Measurements from ENCODE around the gene UGT1A8. TPM values are rescaled to one million over a fixed set of nuclear protein-coding genes. Genes with fewer than 3 reads are reported as not detected.
"Not testable (repeated sequence)": the region's sequence is repeated elsewhere in the genome, so short reads cannot be mapped to it uniquely, and the experiment has no call there.

Gene UGT1A8
- total RNA-seq: not detected in 2 replicates

DNA sequence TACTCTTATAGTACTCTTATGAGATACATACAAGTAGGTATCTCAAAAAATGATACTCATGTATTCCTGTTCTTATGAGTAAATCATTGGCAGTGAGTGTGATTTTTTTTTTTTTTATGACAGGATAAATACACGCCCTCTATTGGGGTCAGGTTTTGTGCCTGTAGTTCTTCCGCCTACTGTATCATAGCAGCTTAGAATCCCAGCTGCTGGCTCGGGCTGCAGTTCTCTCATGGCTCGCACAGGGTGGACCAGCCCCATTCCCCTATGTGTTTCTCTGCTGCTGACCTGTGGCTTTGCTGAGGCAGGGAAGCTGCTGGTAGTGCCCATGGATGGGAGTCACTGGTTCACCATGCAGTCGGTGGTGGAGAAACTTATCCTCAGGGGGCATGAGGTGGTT lies at the start of gene UGT1A8:
UGT1A8 (plus strand) TSS at position 158 of the 400 bp plus-strand sequence; CDS start at position 233, 75 bp downstream.
- DNase-seq (ENCODE audit: extremely low read depth, low read depth, low spot score): not testable (repeated sequence)

DNA sequence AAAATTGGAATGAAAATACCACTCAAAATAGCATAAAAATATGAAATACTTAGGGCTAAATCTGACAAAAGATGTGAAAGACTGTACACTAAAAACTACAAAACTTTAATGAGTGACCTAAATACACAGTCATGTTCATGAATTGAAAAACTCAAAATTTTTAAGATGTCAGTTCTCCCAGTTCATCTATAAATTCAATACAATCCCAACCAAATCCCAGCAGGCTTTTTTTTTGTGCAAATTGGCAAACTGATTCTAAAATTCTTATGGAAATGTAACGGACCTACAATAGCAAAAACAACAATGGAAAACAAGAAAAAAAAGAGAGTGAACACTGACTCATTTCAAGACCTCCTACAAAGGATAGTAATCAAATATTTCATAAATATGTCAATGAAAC lies 46.4 kb upstream of the UGT1A8 start:
- DNase-seq (ENCODE audit: extremely low read depth, low read depth, low spot score): no peak

DNA sequence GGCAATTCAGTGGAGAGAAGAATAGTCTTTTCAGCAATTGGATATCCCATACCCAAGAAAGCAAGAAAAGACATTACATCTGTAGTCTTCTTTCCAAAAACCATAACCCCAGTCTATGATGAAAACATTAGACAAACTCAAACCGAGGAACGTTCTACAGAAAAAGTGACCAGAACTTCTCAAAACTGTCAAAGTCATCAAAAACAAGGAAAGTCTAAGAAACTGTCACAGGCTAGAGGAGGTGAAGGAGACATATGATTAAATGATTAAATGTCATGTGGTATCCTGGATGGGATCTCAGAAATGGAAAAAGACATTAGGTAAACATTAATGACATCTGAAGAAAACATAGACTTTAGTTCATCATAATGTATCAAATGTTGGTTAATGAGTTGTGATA lies 46.0 kb upstream of the UGT1A8 start:
- no peak for DNase-seq (ENCODE audit: extremely low read depth, low read depth, low spot score)

DNA sequence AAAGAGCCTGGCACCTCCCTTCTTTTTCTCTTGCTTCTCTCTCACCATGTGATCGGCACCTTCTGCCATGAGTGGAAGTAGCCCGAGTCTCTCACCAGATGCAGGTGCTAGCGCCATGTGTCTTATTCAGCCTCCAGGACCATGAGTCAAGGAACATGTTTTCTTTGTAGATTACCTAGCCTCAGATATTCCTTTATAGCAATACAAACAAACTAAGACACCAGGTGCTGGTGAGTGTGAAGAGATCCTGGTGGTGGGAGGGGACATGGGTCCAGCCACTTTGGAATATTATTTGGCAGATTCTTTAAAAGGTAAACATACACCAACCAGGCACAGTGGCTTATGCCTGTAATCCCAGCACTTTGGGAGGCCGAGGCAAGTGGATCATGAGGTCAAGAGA lies 45.0 kb upstream of the UGT1A8 start:
- no peak for DNase-seq (ENCODE audit: extremely low read depth, low read depth, low spot score)

DNA sequence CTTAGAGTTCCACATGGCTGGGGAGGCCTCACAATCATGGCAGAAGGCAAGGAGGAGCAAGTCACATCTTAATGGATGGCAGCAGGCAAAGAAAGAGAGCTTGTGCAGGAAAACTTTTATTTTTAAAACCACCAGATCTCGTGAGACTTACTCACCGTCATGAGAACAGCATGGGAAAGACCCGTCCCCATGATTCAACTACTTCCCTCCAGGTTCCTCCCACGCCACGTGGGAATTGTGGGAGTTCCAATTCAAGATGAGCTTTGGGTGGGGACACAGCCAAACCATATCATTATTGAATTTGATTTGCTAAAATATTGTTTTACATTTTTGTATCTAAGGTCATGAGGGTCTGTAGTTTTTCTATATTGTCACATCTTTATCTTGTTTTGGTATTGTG lies 40.1 kb upstream of the UGT1A8 start:
- DNase-seq (ENCODE audit: extremely low read depth, low read depth, low spot score): not testable (repeated sequence)

DNA sequence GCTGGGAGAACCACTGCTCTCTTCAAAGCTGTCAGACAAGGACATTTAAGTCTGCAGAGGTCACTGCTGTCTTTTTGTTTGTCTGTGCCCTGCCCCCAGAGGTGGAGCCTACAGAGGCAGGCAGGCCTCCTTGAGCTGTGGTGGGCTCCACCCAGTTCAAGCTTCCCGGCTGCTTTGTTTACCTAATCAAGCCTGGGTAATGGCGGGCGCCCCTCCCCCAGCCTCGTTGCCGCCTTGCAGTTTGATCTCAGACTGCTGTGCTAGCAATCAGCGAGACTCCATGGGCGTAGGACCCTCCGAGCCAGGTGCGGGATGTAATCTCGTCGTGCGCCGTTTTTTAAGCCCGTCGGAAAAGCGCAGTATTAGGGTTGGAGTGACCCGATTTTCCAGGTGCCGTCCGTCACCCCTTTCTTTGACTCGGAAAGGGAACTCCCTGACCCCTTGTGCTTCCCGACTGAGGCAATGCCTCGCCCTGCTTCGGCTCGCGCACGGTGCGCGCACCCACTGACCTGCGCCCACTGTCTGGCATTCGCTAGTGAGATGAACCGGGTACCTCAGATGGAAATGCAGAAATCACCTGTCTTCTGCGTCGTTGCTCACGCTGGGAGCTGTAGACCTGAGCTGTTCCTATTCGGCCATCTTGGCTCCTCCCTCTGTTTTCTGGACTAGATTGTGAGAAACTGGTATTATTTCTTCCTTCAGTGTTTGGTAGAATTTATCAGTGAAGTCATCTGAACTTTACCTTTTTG lies 34.0 kb upstream of the UGT1A8 start:
- not testable (repeated sequence) for DNase-seq (ENCODE audit: extremely low read depth, low read depth, low spot score)

DNA sequence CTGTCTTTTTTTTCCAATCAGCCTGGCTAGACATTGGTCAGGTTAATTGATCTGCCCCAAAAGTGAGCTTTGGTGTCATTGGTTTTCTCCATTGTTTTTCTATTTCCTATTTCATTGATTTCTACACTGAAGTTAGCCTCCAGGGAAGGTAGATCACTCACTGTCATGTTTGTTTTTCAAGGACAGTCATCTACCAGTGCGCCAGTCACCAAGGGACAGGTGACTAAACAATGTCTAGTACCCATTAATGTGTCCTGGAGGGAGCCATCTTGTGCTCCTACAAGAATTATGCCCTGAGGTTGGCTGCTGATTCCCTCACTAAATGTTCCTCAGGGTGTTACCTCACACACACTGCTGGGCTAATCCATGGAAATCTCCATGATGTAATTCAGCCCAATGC lies 33.2 kb upstream of the UGT1A8 start:
- no peak for DNase-seq (ENCODE audit: extremely low read depth, low read depth, low spot score)

DNA sequence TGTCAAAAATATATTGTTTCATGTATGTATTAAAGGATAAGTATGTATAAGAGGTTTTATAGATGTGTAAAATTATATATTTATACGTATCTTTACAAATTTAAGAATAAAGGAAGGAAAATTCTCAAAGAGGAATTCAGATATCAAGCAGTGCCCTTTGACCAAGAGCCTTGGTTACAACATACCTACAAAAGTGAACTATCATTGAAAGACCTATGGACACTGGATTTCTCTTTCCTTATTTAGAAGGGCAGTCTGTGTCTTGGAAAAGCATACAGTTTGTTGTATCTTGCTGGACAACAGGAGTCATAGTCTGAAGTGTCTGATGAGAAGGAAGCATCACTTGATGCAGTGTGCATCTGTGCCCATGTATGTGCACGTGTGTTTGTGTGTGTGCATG lies 29.0 kb upstream of the UGT1A8 start:
- no peak for DNase-seq (ENCODE audit: extremely low read depth, low read depth, low spot score)

DNA sequence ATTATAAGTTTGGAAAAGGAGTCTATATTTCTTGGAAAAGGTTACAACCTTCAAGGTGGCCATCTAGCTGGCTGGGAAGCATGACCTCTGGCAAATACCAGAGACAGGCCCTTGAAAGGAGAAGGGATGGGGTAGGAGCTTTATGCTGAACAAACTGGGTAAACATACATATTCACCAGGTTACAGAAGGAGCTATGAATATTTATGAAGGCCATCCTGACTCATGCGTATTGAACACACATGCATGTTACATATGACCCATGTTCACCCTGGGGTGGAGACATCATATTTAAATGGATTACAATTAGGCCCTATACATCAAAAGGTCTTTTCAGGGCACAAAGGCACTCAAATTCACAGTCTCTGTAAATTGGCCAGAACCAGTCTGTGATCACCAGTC lies 24.7 kb upstream of the UGT1A8 start:
- not testable (repeated sequence) for DNase-seq (ENCODE audit: extremely low read depth, low read depth, low spot score)

DNA sequence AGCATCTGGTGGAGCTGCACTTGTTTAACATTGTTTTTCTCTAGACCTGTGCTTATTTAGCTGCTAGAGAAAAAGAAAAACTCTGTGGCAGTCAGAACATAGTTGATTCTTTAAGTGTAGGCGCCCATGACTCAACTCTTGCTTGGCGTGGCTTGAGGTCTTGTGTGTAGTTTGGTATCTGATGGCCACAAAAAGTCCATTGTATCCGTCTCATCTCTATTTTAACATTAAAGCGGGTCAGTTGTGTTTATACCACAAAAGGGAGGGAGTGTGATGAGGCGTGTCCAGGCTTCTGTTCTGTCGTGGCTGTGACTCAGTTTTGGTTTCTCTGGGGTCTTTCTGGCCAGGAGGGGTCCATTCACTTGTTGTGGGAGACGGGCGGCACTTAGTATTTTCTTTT lies 24.2 kb upstream of the UGT1A8 start:
- no peak for DNase-seq (ENCODE audit: extremely low read depth, low read depth, low spot score)

DNA sequence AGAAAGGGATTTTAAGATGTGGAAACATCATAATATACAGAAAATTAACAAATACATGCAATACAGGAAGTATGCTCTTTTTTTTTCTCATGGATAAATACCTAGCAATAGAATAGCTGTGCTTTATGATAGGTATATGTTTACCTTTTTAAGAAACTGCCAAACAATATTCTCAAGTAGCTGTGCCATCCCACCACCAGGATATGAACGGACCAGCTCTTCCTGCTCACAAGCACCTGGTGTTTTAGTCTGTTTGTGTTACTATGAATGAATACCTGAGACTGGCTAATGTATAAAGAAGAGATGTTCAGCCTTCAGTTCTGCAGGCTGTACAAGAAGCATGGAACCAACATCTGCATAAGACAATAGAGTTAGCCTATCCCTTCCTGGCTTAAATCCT lies 19.9 kb upstream of the UGT1A8 start:
- no peak for DNase-seq (ENCODE audit: extremely low read depth, low read depth, low spot score)

DNA sequence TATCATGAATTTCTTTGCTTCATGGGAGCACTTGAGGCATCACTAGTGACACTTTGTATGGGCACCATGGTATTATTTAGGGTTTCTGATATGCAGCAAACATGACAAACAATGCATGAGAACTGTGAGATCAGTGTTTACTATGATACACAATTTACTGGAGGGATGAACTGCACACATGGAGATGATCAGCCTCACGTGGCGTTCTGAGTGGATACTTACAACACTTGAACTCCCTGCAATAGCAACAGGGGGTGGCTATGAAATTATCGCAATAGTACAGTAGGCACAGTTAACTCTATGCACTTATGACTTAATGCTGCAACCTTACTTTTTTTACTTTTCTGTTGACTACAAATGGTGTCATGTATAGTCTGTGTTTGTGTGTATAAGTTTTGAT lies 18.5 kb upstream of the UGT1A8 start:
- DNase-seq (ENCODE audit: extremely low read depth, low read depth, low spot score): no peak

DNA sequence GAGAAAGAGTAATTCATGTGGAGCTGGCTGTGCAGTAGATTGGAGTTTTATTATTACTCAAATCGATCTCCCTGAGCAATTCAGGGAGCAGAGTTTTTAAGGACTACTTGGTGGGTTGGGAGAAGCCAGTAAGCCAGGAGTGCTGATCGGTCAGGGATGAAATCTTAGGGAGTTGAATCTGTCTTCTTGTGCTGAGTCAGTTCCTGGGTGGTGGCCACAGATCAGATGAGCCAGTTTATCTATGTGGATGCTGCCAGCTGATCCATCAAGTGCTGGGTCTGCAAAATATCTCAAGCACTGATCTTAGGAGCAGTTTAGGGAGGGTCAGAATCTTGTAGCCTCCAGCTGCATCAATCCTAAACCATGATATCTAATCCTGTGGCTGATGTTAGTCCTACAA lies 17.0 kb upstream of the UGT1A8 start:
- DNase-seq (ENCODE audit: extremely low read depth, low read depth, low spot score): no peak

DNA sequence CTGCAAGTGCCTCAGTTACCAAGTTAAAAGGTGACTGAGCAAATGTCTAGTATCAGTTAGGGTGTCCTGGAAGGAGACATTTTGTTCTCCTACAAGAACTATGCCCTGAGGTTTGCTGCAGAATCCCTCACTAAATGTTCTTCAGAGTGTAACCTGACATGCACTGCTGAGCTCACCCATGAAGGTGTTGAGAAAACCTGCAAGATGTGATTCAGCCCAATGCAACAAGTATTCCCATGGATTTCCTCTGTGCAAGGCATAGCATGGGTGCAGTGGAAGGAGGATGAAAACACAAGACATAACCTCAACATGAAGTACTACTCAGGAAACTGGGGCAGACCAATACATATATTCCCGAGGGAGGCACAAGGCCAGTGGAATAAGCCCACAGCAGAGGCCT lies 15.4 kb upstream of the UGT1A8 start:
- no peak for DNase-seq (ENCODE audit: extremely low read depth, low read depth, low spot score)

DNA sequence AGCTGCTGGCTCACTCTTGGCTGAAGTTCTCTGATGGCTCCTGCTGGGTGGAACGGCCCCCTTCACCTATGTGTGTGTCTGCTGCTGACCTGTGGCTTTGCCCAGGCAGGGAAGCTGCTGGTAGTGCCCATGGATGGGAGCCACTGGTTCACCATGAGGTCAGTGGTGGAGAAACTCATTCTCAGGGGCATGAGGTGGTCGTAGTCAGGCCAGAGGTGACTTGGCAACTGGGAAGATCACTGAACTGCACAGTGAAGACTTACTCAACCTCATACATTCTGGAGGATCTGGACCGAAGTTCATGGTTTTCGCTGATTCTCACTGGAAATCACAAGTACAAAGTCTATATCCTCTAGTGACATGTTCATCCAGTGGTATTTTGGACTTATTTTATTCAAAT lies 13.9 kb upstream of the UGT1A8 start:
- no peak for DNase-seq (ENCODE audit: extremely low read depth, low read depth, low spot score)

DNA sequence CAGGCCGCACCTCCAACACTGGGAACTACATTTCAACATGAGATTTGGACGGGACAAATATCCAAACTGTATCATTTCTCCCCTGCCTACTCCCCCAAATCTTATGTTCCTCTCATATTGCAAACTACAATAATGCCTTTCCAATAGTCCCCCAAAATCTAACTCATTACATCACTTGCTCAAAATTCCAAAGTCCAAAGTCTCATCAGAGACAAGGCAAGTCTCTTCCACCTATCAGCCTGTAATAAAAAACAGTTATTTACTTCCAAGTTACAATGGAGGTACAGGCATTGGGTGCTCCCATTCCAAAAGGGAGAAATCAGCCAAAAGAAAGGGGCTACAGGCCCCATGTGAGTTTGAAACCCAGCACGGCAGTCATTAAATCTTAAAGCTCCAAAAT lies 12.6 kb upstream of the UGT1A8 start:
- DNase-seq (ENCODE audit: extremely low read depth, low read depth, low spot score): no peak

DNA sequence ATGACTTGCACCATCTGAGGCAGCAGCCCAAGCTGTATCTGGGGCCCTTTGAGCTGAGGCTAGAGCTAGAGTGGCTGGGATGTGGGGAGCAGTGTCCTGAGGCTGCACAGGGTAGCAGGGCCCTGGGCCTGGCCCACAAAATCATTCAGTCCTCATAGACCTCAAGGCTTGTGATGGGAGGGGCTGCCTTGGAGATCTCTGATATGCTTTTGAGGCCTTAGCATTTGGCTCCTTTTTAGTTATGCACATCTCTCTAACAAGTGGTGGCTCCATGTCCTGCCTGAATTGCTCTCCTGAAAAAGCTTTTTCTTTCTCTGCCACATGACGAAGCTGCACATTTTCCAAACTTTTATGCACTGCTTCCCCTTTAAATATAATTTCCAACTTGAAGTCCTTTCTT lies 11.8 kb upstream of the UGT1A8 start:
- DNase-seq (ENCODE audit: extremely low read depth, low read depth, low spot score): no peak

DNA sequence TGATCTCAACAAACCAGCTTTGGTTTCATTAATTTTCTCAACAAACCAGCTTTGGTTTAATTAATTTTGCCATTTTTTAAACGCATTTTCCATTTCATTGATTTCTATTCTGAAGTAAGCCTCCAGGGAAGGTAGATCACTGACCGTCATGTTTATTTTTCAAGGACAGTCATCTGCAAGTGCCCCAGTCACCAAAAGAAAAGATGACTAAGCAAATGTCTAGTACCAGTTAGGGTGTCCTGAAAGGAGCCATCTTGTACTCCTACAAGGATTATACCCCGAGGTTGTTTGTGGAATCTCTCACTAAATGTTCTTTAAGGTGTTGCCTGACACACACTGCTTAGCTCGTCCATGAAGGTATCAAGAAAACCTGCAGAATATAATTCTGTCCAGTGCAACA lies 6.1 kb upstream of the UGT1A8 start:
- no peak for DNase-seq (ENCODE audit: extremely low read depth, low read depth, low spot score)

DNA sequence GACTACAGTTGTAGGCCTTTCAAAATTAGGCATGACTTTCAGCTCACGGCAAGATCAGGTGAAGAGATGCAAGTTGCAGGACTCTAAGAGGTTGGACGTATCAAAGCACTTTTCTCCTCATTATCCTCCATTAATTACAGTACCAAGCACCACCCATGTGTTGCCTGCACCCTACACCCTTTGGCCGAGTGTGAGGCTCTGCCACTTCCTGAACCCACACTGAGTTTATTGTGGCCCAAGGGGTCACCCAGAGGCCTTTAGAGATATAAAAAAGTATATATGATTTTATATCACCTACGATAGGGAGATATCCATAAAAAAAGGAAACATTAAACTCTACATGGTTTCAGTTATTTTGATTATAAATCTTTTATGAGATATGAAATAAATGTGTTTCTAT lies 2.8 kb downstream of the UGT1A8 start:
- no peak for DNase-seq (ENCODE audit: extremely low read depth, low read depth, low spot score)

DNA sequence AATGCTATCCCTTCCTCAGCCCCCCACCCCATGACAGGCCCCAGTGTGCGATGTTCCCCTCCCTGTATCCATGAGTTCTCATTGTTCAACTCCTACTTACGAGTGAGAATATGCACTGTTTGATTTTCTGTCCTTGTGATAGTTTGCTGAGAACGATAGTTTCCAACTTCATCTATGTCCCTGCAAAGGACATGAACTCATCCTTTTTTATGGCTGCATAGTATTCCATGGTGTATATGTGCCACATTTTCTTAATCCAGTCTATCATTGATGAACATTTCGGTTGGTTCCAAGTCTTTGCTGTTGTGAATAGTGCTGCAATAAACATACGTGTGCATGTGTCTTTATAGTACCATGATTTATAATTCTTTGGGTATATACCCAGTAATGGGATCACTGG lies 4.4 kb downstream of the UGT1A8 start:
- not testable (repeated sequence) for DNase-seq (ENCODE audit: extremely low read depth, low read depth, low spot score)

DNA sequence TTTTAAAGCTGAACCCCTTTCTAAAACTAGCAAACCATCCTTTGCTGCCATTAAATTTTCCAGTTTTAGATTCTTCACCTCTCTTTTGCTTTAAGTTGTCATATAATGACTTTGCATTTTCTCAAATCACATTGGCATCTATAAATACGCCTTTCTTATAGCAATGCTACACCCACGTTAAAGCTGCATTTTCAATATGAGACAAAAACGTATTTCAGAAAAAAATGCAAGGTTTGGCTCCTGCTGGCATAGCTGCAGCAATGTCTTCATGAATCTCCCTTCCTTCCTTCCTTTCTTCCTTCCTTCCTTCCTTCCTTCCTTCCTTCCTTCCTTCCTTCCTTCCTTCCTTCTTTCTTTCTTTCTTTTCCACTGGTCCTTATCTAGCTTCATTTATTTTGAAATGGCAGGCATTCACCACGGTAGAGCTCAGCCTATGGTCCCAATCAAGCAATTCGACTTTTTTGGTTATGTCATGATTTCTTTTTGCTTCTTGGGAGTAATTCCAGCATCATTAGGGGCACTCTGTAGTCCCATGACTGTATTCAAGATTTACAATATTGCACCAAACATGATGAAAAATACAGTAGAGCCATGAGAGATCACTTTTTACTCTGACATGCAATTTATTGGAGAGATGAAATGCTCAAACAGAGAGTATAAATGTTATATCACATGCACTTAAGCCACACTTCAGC lies 10.0 kb downstream of the UGT1A8 start:
- DNase-seq (ENCODE audit: extremely low read depth, low read depth, low spot score): no peak

DNA sequence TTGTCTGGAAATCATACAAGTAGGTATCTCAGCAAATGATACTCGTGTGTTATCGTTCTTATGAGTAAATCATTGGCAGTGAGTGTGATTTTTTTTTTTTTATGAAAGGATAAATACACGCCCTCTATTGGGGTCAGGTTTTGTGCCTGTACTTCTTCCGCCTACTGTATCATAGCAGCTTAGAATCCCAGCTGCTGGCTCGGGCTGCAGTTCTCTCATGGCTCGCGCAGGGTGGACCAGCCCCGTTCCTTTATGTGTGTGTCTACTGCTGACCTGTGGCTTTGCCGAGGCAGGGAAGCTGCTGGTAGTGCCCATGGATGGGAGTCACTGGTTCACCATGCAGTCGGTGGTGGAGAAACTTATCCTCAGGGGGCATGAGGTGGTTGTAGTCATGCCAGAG lies 18.9 kb downstream of the UGT1A8 start, which contains the start of gene UGT1A10:
UGT1A10 (plus strand) TSS at position 143 of the 400 bp plus-strand sequence; CDS start at position 218, 75 bp downstream.
- not testable (repeated sequence) for DNase-seq (ENCODE audit: extremely low read depth, low read depth, low spot score)
